Stomach (tissue), 4 donors: ENCODE results near the gene SPART.

Experiments used
- CTCF ChIP-seq, 7 experiments: fragments of 450-650 bp in 4 of 7; fragments of 200-600 bp in 3 of 7; sonication (generic) in 3 of 7; IDR thresholded peaks; one replicate each; pipeline ENCODE4 v1.5.1; 2016 to 2019; ENCODE audit warnings: antibody characterized with exemption in 7 of 7, control low read depth in 2 of 7, mild to moderate bottlenecking in 1 of 7
- EP300 ChIP-seq: sonication (generic); formaldehyde crosslinking; IDR thresholded peaks from one replicate; pipeline ENCODE4 v1.6.1; 2017; ENCODE audit warnings: antibody characterized with exemption

DNA sequence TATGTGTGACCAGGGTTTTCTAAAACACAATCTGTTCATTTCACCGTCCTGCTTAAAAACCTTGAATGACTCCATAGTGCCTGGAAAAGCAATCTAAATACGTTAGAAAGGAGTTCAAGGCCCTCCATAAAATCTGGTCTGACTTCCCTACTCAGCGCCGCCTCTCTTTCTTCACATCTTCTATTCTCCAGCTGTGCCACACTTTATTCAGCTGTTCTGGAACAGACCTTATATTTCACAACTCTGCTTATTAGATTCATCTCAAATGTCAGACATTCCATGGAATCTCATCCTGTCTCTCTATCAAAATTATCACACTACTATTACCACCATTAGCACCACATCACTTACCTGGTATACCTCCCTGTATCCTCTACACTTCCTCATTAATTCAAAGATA is 19.8 kb upstream of the SPART start:
- no peak for TF ChIP-seq EP300
- no peak for TF ChIP-seq CTCF (IDR thresholded peaks at IDR 0.05)
